ENCODE results near the gene UBE2D2. TPM values are rescaled to one million over a fixed set of nuclear protein-coding genes. Genes with fewer than 3 reads are reported as not detected.

UBE2D2 gene
- total RNA-seq, 1 experiment from 2014 or later, result 193 TPM

GRCh38 chr5:139653616-139654015 lies 92.5 kb downstream of the UBE2D2 start:
- CTCF ChIA-PET, result no interaction called here
- no peak overlapping the region for H3K4me3 Mint-ChIP-seq (ENCODE audit: unreplicated experiment)
- POLR2A ChIA-PET, result no interaction called here

GRCh38 chr5:139654464-139654863 lies 93.3 kb downstream of the UBE2D2 start:
- H3K4me3 ChIP-seq (ENCODE audit: low read depth, low read length), result no peak overlapping the region

More at GRCh38 chr5:139653616-139654015, 92.5 kb downstream of the UBE2D2 start:
- Histone ChIP-seq H3K4me3 (ENCODE audit: low read depth, low read length) (no peak overlapping the region), H3K9me3 (no peaks in the 10 kb centered on the region), H3K4me1 (peaks cover 65% of the 10 kb centered on the region), H3K27me3 (replicated peaks; ENCODE audit: control insufficient read depth, insufficient read depth, low read length) (no peaks in the 10 kb centered on the region), H3K36me3 (ENCODE audit: control insufficient read depth, insufficient read depth, low read length) (no peaks in the 10 kb centered on the region; the same call in none of the 2 replicates)
- BruUV-seq (replicated peaks), result no TSS peak
- DNase-seq, result no peak
- Mint-ChIP-seq H3K4me1 (ENCODE audit: low read depth, unreplicated experiment) (peaks cover 59% of the 10 kb centered on the region), H3K36me3 (ENCODE audit: insufficient read depth, unreplicated experiment) (peaks cover 31% of the 10 kb centered on the region), H3K27me3 (ENCODE audit: insufficient read depth, unreplicated experiment) (no peaks in the 10 kb centered on the region), H3K9me3 (ENCODE audit: unreplicated experiment) (no peaks in the 10 kb centered on the region), H3K27ac (ENCODE audit: unreplicated experiment) (peak overlapping the region; percentile 31)
- intact Hi-C loops (cut with micrococcal nuclease; ENCODE audit: unreplicated experiment), result no loop called here
- no peak for TF ChIP-seq CTCF (IDR thresholded peaks at IDR 0.05; ENCODE audit: insufficient read depth in 1 of 2, low read depth in 1 of 2, low read length in 1 of 2, severe bottlenecking in 1 of 2, unreplicated experiment in 1 of 2)

GRCh38 chr5:139654871-139655491 lies 93.8 kb downstream of the UBE2D2 start:
- Histone ChIP-seq H3K4me1 (peaks cover 78% of the 10 kb centered on the region), H3K36me3 (ENCODE audit: control insufficient read depth, insufficient read depth, low read length) (no peaks in the 10 kb centered on the region; the same call in none of the 2 replicates), H3K9me3 (no peaks in the 10 kb centered on the region), H3K27me3 (replicated peaks; ENCODE audit: control insufficient read depth, insufficient read depth, low read length) (no peaks in the 10 kb centered on the region), H3K4me3 (ENCODE audit: low read depth, low read length) (no peak overlapping the region)
- CTCF ChIA-PET, result interaction anchor here (1.6 kb wide), 1 partner anchor 34 kb away, joined by 4 read pairs; no protein-coding TSS in a partner anchor
- H3K9me3 Mint-ChIP-seq (ENCODE audit: unreplicated experiment), result no peaks in the 10 kb centered on the region
- H3K4me3 Mint-ChIP-seq (ENCODE audit: unreplicated experiment), result peak overlapping the region; percentile 34
- no peak for DNase-seq
- POLR2A ChIA-PET, result no interaction called here
- intact Hi-C loops (cut with micrococcal nuclease; ENCODE audit: unreplicated experiment), result no loop called here
- peaks cover 29% of the 10 kb centered on the region for H3K36me3 Mint-ChIP-seq (ENCODE audit: insufficient read depth, unreplicated experiment)
- H3K27ac Mint-ChIP-seq (ENCODE audit: unreplicated experiment), result peak overlapping the region; percentile 31
- H3K27me3 Mint-ChIP-seq (ENCODE audit: insufficient read depth, unreplicated experiment), result no peaks in the 10 kb centered on the region
- H3K4me1 Mint-ChIP-seq (ENCODE audit: low read depth, unreplicated experiment), result peaks cover 66% of the 10 kb centered on the region
- TF ChIP-seq CTCF (IDR thresholded peaks at IDR 0.05; ENCODE audit: insufficient read depth in 1 of 2, low read depth in 1 of 2, low read length in 1 of 2, severe bottlenecking in 1 of 2, unreplicated experiment in 1 of 2), result no peak
- no TSS peak for BruUV-seq (replicated peaks)

More at GRCh38 chr5:139654464-139654863, 93.3 kb downstream of the UBE2D2 start:
- Mint-ChIP-seq H3K4me3 (ENCODE audit: unreplicated experiment) (no peak overlapping the region), H3K4me1 (ENCODE audit: low read depth, unreplicated experiment) (peaks cover 66% of the 10 kb centered on the region), H3K27ac (ENCODE audit: unreplicated experiment) (peak overlapping the region; percentile 31), H3K36me3 (ENCODE audit: insufficient read depth, unreplicated experiment) (peaks cover 34% of the 10 kb centered on the region), H3K27me3 (ENCODE audit: insufficient read depth, unreplicated experiment) (no peaks in the 10 kb centered on the region), H3K9me3 (ENCODE audit: unreplicated experiment) (no peaks in the 10 kb centered on the region)
- ChIA-PET CTCF (interaction anchor here (1.6 kb wide), 1 partner anchor 35 kb away, joined by 4 read pairs; no protein-coding TSS in a partner anchor), POLR2A (no interaction called here)
- peaks cover 73% of the 10 kb centered on the region for H3K4me1 ChIP-seq
- no peak for TF ChIP-seq CTCF (IDR thresholded peaks at IDR 0.05; ENCODE audit: insufficient read depth in 1 of 2, low read depth in 1 of 2, low read length in 1 of 2, severe bottlenecking in 1 of 2, unreplicated experiment in 1 of 2)
- no peaks in the 10 kb centered on the region for H3K27me3 ChIP-seq (replicated peaks; ENCODE audit: control insufficient read depth, insufficient read depth, low read length)
- no peak for DNase-seq
- intact Hi-C loops (cut with micrococcal nuclease; ENCODE audit: unreplicated experiment), result no loop called here
- H3K36me3 ChIP-seq (ENCODE audit: control insufficient read depth, insufficient read depth, low read length), result no peaks in the 10 kb centered on the region; the same call in none of the 2 replicates
- no TSS peak for BruUV-seq (replicated peaks)
- no peaks in the 10 kb centered on the region for H3K9me3 ChIP-seq
